K562 (cell line): ENCODE results near the gene PLXNB1. TPM values are rescaled to one million over a fixed set of nuclear protein-coding genes. Genes with fewer than 3 reads are reported as not detected.

Experiments
- DPF2 ChIP-seq: fragments of 450-650 bp; IDR thresholded peaks from 2 replicates; pipeline ENCODE4 v1.6.1; 2016
- ERF ChIP-seq: fragments of 450-650 bp; formaldehyde crosslinking; IDR thresholded peaks from 2 replicates; pipeline ENCODE4 v1.4.0; 2020; ENCODE audit warnings: mild to moderate bottlenecking, mixed read lengths
- FOXP1 ChIP-seq: sonication (generic); formaldehyde crosslinking; IDR thresholded peaks from 2 replicates; pipeline ENCODE4 v1.8.0; 2022; ENCODE audit warnings: mild to moderate bottlenecking, missing genetic modification reagents
- KAT2B ChIP-seq: IDR thresholded peaks from one replicate; pipeline ENCODE4 v1.6.1; 2012; ENCODE audit warnings: low read depth, mild to moderate bottlenecking, control low read depth, inconsistent platforms, low read length, moderate library complexity
- NFYB ChIP-seq: IDR thresholded peaks from 2 replicates; pipeline ENCODE4 v1.6.1; 2011; ENCODE audit warnings: mild to moderate bottlenecking, moderate library complexity; ENCODE audit not compliant: insufficient read length; ENCODE audit errors: extremely low read depth
- NRF1 ChIP-seq, 2 experiments: fragments of 450-650 bp; IDR thresholded peaks in 1 of 2; conservative IDR thresholded peaks in 1 of 2; 2 replicates each; pipeline ENCODE4 v1.6.1; 2014; ENCODE audit warnings: mild to moderate bottlenecking in 2 of 2
- POLR2A ChIP-seq: fragments of 450-650 bp; conservative IDR thresholded peaks from 2 replicates; pipeline ENCODE4 v1.6.1; 2016
- POLR2H ChIP-seq: IDR thresholded peaks from 2 replicates; pipeline ENCODE4 v1.6.1; 2016; ENCODE audit warnings: missing genetic modification characterization, low read depth, mild to moderate bottlenecking, control low read depth, missing compliant biosample characterization, moderate library complexity
- SETDB1 ChIP-seq: IDR thresholded peaks from one replicate; pipeline ENCODE4 v1.6.1; 2012; ENCODE audit warnings: low read length, control low read depth, inconsistent platforms
- TRIM24 ChIP-seq, 2 experiments: fragments of 450-650 bp; IDR thresholded peaks; 2 replicates each; pipeline ENCODE4 v1.6.1; 2016
- ZBTB12 ChIP-seq: fragments of 250-450 bp; sonication (Bioruptor Pico); IDR thresholded peaks from 2 replicates; pipeline ENCODE4 v1.4.0; 2020
- ZBTB7A ChIP-seq: IDR thresholded peaks from 2 replicates; pipeline ENCODE4 v1.6.1; 2011; ENCODE audit warnings: low read depth, mild to moderate bottlenecking, low read length, moderate library complexity, borderline replicate concordance; ENCODE audit not compliant: control insufficient read depth
- ZNF395 ChIP-seq: fragments of 200-800 bp; sonication (Bioruptor generic); IDR thresholded peaks from 2 replicates; pipeline ENCODE4 v1.6.1; 2017; ENCODE audit warnings: missing genetic modification characterization, missing compliant biosample characterization
- polyA plus RNA-seq, 8 experiments: library from polyadenylated mRNA; depleted of rRNA in 4 of 8; stranded (reverse) in 5 of 8; unstranded in 3 of 8; fragments of >200 nt; fragmentation: Nextera tagmentation in 2 of 8; fragmentation: Illumina TruSeq in 1 of 8; extraction: Ambion mirVana in 2 of 8; extraction: Trizol in 1 of 8; gene quantifications; 2 replicates each; pipeline versions ENCODE4 v1.2.1 to v1.2.3, GENCODE V29; 2011 to 2014; ENCODE audit warnings: inconsistent platforms in 1 of 8, missing spikeins in 1 of 8
- total RNA-seq, 7 experiments: library from RNA; depleted of rRNA in 6 of 7; stranded (reverse); fragments of >200 nt in 6 of 7; fragmentation: Illumina TruSeq in 2 of 7; extraction: Trizol in 2 of 7; gene quantifications; 2 replicates each; pipeline versions ENCODE4 v1.2.1 to v1.2.3, GENCODE V29; 2011 to 2021; ENCODE audit warnings: low replicate concordance in 1 of 7
- TF ChIP-seq, protein P1 (sequence below): sonication (generic); formaldehyde crosslinking; IDR thresholded peaks from 2 replicates; pipeline ENCODE4 v1.8.0; 2022; ENCODE audit warnings: mild to moderate bottlenecking, missing genetic modification reagents
- TF ChIP-seq, protein P2 (sequence below): fragments of 150-350 bp; conservative IDR thresholded peaks from 2 replicates; pipeline ENCODE4 v1.6.1; 2014; ENCODE audit warnings: low read length

The PLXNB1 gene
- total and polyA plus RNA-seq, 9 of the 15 experiments (the other 6 are each of a cell fraction or from before 2014, with no cell fraction given) = 0.17 to 17.4 (median 6.0) TPM

DNA sequence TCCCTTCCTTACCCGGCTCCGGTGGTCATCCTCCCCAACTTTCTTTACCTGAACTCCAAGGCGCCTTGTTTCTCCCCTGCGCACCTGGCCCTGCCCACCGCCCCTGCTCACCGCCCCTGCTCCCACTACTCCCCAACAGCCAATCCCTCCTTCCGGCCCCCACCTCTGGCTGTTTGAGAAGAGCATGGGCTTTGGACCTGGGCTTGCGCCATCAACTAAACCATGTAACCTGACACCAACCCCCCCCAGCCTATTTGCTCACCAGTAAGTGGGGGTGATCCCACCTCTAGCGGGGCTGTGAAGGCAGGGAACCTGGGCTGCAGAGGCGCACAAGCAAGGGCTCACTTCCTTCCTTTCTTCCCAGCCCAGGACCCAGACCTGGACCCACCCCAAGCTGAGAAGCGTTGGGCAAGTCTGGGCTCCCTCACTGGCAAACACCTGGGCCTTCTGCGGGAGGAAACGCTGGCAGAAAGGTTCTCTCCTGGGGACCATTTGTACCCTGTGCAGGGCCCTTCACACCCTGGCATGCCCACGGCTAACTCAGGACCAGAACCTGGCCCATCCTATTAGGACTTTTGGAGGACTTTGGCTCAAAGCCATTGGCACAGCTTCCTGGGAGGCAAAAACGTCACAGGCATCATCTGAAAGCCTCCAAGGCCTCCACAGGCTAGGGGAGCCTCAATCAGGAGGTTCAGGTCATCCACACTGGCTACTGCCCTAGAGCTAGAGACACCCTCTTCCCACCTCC is at the start of gene PLXNB1 (continued):
- no peak for TF ChIP-seq SETDB1
- no peak for TF ChIP-seq POLR2H (tag)
- no peak for TF ChIP-seq NFYB
- TF ChIP-seq ERF (CRISPR knock-in tag) = no peak
- no peak for TF ChIP-seq TRIM24 (IDR thresholded peaks at IDR 0.05)
- TF ChIP-seq NRF1 (conservative IDR thresholded peaks at IDR 0.05 in 1 of 2, IDR thresholded peaks at IDR 0.05 in 1 of 2) = peak; percentile 63 to 66
- TF ChIP-seq KAT2B = no peak
- TF ChIP-seq DPF2 = 0 out of 2 replicates have a peak, but pooled peaks have one; percentile 46
- peak; percentile 56; the same call in 1 of the 2 replicates for TF ChIP-seq ZBTB7A
- no peak for TF ChIP-seq ZBTB12 (CRISPR knock-in tag)
- TF ChIP-seq, protein P1, sequence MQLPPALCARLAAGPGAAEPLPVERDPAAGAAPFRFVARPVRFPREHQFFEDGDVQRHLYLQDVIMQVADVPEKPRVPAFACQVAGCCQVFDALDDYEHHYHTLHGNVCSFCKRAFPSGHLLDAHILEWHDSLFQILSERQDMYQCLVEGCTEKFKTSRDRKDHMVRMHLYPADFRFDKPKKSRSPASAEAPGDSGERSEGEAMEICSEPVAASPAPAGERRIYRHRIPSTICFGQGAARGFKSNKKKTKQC (CRISPR knock-in tag) = no peak
- TF ChIP-seq, protein P2, sequence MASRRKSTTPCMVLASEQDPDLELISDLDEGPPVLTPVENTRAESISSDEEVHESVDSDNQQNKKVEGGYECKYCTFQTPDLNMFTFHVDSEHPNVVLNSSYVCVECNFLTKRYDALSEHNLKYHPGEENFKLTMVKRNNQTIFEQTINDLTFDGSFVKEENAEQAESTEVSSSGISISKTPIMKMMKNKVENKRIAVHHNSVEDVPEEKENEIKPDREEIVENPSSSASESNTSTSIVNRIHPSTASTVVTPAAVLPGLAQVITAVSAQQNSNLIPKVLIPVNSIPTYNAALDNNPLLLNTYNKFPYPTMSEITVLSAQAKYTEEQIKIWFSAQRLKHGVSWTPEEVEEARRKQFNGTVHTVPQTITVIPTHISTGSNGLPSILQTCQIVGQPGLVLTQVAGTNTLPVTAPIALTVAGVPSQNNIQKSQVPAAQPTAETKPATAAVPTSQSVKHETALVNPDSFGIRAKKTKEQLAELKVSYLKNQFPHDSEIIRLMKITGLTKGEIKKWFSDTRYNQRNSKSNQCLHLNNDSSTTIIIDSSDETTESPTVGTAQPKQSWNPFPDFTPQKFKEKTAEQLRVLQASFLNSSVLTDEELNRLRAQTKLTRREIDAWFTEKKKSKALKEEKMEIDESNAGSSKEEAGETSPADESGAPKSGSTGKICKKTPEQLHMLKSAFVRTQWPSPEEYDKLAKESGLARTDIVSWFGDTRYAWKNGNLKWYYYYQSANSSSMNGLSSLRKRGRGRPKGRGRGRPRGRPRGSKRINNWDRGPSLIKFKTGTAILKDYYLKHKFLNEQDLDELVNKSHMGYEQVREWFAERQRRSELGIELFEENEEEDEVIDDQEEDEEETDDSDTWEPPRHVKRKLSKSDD = no peak
- TF ChIP-seq POLR2A = peak; percentile 42; the same call in 1 of the 2 replicates
- no peak for TF ChIP-seq ZNF395 (CRISPR knock-in tag)
- no peak for TF ChIP-seq FOXP1 (CRISPR knock-in tag)
